Omental fat pad (tissue), 4 donors: Measurements from ENCODE around the gene PLCB4. TPM values are rescaled to one million over a fixed set of nuclear protein-coding genes. Genes with fewer than 3 reads are reported as not detected.

Source experiments
- ATAC-seq: fragments of 150-250 bp; one replicate; pipeline ENCODE4 v1.9.1; 2016; ENCODE audit warnings: mild to moderate bottlenecking, moderate library complexity; ENCODE audit not compliant: low FRiP score
- DNase-seq: peaks from one replicate; pipeline ENCODE4 v3.0.0-alpha.2; 2019; ENCODE audit warnings: low spot score
- CTCF ChIP-seq, 3 donors: fragments of 450-650 bp; IDR thresholded peaks; one replicate each; pipeline ENCODE4 v1.5.1; 2016 to 2017; ENCODE audit warnings: antibody characterized with exemption in 3 of 3, mild to moderate bottlenecking in 3 of 3, moderate library complexity in 2 of 3
- total RNA-seq, 4 donors: library from RNA; depleted of rRNA; stranded (reverse); fragments of >200 nt; gene quantifications; one replicate each; pipeline ENCODE4 v1.1.0, GENCODE V29; 2016

Gene PLCB4
- total RNA-seq, 4 donors from 2014 or later: 6.6 to 18.4 (median 11.4) TPM

GRCh38 chr20:9054176-9054575 lies 14.7 kb upstream of the PLCB4 start:
- no peak for TF ChIP-seq CTCF (IDR thresholded peaks at IDR 0.05)

GRCh38 chr20:9059931-9060330 lies 9.0 kb upstream of the PLCB4 start:
- no peak for TF ChIP-seq CTCF (IDR thresholded peaks at IDR 0.05)
- ATAC-seq (no peak), DNase-seq (no peak)

More at GRCh38 chr20:9054176-9054575, 14.7 kb upstream of the PLCB4 start:
- no peak for ATAC-seq
- DNase-seq: no peak

GRCh38 chr20:9061434-9061833 lies 7.5 kb upstream of the PLCB4 start:
- no peak for TF ChIP-seq CTCF (IDR thresholded peaks at IDR 0.05)
- DNase-seq (no peak), ATAC-seq (no peak)

- TF ChIP-seq CTCF (IDR thresholded peaks at IDR 0.05): no peak
- ATAC-seq (no peak), DNase-seq (no peak)
Observed at GRCh38 chr20:9062066-9062465, 6.8 kb upstream of the PLCB4 start.

GRCh38 chr20:9066191-9066590 lies 2.7 kb upstream of the PLCB4 start:
- DNase-seq (no peak), ATAC-seq (no peak)
- TF ChIP-seq CTCF (IDR thresholded peaks at IDR 0.05): no peak

GRCh38 chr20:9068233-9068801 lies 570 bp upstream of the PLCB4 start:
- TF ChIP-seq CTCF (IDR thresholded peaks at IDR 0.05): no peak
- ATAC-seq (peak; percentile 33), DNase-seq (no peak)

GRCh38 chr20:9070304-9070703 lies 1.4 kb downstream of the PLCB4 start:
- DNase-seq (no peak), ATAC-seq (no peak)
- TF ChIP-seq CTCF (IDR thresholded peaks at IDR 0.05): no peak
